HS-27A (cell line): ENCODE data around the gene FXYD5.
"Not testable (repeated sequence)": the region's sequence is repeated elsewhere in the genome, so short reads cannot be mapped to it uniquely, and the experiment has no call there.

Experiments used
- DNase-seq: peaks from one replicate; pipeline ENCODE4 v3.0.0-alpha.2; 2012; ENCODE audit warnings: low read depth, missing footprints

FXYD5 gene

DNA sequence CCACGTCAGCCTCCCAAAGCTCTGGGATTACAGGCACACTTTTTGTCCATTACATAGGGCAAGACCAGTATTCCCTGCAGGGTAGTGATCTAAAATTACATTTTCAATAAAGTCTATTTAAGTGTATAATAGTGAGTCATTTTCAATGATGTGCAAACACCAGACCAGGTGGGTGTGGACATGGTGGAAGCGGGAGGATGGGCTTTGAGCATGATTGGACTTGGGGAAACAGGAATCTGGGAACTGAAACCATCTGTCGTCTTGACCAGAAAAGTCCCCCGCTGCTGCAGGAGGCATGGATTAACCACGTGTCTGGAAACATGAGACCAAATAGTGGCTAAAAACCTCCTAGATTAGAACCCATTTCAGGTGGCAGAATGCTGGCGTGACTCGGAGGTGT lies 34.0 kb upstream of the FXYD5 start:
- DNase-seq, result no peak

DNA sequence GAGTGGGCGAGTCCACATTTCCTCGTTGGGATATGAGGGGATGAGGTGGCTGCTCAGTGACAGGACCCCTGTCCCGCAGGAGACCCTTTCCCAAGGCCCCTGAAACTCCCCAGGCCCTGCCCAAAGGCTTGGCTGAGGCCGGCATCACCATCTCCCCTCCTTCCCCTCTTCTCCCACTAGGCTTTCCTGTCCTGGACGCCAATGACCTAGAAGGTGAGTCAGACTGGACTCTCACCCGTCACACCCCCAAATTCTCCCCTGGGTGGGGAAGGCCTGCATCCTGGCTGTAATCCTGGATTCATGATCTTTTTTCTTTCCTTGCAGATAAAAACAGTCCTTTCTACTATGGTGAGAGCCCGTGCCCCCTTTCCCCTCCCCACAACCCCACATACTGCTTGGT lies 33.6 kb upstream of the FXYD5 start:
- DNase-seq, result no peak

DNA sequence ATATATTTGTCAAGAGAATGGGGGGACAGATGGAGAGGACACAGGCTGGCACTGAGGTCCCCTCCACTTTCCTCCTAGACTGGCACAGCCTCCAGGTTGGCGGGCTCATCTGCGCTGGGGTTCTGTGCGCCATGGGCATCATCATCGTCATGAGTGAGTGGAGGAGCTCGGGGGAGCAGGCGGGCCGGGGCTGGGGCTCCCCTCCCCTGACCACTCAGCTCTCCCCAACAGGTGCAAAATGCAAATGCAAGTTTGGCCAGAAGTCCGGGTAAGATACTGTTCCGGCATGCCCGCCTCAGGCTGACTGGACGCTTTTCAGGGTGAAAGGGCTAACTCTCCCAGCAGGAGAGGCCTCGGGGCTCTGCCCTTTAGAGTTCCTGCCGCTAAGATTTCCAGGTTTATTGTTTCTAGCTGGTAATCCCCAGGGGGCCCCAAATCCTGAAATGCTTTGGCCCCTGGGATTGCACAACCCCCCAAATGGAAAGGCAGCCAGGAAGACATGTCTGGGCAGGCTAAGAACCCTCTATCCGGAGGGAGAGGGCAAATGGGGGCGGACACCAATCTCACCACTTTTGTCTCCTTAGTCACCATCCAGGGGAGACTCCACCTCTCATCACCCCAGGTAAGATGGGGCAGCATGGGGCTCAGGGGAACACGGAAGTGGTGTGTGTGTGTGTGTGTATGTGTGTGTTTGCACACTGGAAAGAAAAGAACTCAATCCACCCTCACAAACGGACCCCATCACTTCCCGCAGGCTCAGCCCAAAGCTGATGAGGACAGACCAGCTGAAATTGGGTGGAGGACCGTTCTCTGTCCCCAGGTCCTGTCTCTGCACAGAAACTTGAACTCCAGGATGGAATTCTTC lies 31.6 kb upstream of the FXYD5 start:
- no peak for DNase-seq

DNA sequence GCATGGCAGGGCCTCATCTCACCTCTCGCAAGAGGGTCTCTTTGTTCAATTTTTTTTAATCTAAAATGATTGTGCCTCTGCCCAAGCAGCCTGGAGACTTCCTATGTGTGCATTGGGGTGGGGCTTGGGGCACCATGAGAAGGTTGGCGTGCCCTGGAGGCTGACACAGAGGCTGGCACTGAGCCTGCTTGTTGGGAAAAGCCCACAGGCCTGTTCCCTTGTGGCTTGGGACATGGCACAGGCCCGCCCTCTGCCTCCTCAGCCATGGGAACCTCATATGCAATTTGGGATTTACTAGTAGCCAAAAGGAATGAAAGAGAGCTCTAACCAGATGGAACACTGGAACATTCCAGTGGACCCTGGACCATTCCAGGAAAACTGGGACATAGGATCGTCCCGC lies 31.0 kb upstream of the FXYD5 start:
- peak; percentile 57 for DNase-seq

DNA sequence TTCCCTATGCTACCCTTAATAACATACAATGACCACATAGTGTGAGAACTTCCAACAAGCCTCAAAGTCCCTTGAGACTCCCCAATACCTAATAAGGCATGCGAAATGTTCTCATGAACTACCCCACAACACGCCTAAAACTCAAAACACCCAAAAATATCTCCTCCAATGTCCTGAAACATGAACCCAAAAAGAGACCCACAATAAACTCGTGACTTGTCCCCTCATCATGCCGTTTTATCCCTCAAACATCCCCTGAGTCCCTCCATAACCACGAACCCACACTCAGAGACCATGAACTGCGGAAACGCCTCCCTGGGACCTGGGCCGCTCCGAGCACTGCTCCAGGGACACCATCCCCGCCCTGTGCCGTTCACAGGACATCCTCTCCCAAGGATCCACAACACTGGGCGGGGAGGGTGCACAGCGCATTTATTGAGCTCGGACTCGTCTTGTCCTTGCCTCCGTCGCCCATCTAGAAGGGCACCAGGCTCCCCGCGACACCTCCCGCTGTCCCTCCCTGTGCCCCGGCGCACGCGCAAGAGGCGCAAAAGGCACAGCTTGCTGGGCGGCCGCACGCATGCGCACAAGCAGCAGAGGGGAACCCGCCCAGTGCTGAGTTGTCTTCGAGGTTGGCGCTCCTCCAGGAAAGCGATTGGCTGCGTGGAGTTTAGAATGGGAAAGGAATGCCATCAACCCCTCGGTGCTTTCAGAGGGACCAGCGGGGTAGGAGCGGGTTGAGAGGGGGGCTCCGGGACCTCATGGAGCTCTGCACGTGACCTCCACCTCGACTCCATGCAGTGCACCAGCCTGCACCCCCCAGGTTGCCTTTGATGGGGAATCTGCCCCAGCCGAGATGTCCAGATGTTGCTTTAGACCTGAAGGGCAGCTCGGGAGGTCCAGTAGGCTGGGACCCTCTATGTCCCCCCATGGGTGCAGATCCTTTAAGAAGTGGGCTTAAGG lies 30.2 kb upstream of the FXYD5 start:
- DNase-seq, result peak; percentile 97

DNA sequence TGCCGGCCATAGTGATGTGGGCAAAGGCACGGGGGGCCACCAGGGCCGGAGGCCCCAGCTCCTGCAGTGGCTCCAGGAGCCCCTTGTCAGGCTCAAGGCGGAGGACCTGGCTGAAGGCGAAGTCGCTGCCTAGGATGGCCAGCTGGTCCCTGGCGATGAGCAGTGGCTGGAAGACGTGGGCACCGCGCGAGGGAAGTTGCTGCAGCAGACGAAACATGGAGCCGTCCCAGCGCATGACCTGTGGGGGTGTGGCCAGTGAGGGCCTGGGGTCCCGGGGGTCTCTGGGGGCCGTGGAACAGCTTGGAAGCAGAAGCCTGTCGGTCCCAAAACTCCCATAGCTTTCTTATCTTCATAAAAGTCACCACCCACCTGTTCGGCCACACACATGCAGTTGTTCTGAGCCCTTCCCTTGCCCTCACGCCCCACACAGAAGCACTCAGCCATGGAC lies 29.2 kb upstream of the FXYD5 start:
- no peak for DNase-seq

DNA sequence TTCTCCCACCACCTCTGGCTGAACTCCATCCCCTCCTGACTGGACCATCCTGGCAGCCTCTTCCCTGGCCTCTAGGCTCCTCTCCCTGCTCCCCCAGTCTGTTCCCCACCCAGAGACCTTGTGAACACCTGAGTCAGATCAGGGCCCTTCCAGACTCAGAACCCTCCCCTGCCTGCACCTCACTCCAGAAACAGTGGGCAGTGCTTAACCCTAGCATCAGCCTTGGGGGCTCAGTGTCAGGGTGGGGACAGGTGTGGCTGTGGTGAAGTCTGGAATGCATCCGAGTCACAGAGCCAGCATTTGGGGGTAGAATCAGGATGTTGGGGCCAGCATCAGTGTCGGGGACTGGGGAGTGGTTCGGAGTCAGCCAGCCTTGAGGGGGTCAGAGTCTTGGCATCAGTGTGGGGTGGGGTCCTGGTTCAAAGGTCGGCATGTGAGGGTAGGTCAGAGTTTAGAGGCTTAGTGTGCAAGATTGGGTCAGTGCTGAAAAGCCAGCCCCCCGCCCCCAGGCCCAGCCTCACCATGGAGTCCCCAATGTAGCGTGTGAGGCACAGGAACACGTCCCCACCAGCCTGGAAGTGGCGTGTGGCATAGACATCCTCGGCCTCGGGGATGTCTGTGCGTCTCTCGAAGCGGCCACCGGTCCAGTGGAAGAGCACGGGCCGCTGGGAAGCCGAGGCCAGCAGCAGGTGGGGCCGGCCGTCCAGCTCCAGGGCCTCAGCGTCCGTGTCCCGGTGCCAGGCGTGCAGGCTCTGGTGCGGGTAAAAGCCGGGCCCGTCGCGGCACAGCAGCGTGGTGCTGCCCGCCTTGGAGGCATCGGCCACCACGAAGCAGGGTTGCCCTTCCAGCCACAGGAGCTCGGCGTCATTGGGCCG lies 28.5 kb upstream of the FXYD5 start:
- no peak for DNase-seq

DNA sequence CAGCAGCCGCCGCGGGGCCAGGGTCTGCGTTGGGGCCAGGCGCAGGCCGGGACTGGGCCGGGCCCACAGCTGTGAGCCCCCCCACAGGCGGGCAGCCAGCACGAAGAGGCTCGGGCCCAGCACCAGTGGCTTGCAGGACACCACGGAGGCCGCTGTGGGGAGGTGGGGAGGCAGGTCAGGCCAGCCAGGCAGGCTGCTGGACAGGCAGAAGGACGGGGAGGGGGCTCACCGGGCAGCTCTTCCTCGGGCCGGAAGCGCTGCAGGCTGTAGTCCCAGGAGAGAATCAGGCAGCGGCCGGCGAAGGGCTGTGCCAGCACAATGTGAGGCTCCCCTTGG lies 27.9 kb upstream of the FXYD5 start:
- DNase-seq, result no peak

DNA sequence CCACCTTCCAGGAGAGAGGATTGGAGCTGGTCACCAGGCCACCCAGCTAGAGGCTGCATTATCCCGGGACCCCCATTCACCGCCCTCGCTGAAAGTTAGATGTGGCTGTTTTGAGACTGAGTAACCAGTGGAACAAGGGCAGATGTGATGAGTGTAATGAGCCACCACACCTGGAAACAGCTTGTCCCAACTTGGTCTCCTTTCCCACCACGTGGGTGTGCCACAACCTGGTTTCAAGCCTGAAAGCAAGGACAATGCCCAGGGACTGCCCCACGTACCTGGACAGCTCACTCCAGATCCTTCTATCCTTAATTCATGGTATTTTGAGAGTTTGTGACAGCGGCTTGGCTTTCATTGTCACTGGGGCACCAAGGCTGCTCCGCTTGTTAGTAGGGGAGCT lies 26.7 kb upstream of the FXYD5 start:
- DNase-seq, result no peak

DNA sequence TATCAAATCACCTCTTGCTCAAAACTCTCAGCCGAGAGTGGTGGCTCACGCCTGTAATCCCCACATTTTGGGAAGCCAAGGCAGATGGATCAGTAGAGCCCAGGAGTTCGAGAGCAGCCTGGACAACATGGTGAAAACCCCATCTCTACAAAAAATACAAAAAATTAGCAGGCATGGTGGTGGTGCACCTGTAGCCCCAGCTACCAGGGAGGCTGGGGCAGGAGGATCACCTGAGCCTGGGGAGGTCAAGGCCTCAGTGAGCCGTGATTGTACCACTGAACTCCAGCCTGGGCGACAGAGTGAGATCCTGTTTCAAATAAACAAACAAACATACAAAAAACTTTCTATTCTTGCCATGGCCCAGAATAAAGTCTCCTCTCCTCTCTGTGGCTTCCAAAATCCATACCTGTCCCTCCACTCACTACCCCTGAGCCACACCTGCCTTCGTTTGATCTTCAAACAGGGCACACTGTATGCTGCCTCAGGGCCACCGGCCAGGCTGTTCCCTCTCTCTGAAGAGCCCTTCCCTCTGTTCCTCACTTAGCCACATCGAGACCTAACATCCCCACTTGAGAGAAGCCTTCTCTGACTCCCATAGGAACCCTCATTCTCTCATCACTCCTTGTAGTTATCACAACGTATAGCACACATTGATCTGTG lies 26.0 kb upstream of the FXYD5 start:
- DNase-seq, result no peak

DNA sequence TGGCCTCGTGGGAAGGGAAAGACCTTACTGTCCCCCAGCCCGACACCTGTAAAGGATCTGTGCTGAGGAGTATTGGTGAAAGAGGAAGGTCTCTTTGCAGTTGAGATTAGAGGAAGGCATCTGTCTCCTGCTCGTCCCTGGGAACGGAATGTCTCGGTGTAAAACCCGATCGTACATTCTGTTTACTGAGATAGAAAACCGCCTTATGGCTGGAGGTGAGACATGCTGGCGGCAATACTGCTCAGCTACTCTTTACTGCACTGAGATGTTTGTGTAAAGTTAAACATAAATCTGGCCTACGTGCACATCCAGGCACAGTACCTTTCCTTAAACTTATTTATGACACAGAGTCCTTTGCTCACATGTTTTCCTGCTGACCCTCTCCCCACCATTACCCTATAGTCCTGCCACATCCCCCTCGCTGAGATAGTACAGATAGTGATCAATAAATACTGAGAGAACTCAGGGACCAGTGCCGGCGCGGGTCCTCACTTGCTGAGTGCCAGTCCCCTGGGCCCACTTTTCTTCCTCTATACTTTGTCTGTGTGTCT lies 24.7 kb upstream of the FXYD5 start:
- DNase-seq, result not testable (repeated sequence)

DNA sequence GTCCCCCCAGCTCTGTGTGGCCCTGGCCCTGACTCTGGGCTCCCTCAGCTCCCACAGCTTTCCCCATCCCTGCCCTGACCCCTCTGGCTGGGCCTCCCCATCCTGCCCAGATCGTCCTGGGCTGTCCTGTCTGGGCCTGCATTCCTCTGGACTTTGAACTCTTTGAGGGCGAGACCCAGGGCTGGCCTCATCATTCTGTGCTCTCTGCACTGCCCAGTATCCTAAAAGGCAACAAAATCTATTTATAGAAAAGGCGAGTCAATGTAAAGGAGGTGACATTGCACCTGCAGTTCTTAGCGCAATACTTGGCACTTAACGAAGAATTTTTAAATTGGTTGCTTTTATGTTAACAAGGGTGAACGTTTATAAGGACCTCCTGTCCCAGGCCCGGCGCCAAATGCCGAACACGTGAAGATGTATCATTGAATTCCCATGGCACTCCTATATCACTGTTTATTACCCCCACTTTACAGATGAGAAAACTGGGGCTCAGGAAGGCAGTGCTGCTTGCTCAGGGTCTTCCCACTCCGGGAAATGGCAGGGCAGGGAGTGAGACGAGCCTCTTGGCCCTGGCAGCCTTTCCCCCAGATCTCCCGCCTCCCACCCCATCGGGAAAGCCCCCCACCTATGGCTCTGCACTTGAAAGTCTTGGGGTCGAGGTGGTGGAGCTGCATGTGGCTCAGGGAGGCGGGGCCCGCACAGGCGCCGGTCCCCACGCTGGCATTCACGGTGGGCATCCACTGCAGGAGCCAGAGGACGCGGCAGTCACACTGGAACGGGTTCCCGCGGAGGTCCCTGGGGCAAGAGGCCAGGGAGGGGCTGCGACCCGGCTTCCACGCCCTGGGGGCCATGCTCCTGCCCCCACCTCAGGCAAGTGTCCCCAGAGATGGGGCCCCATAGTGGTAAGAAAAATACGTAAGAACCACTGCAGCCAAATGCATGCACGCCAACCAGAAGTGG lies 23.5 kb upstream of the FXYD5 start:
- no peak for DNase-seq

DNA sequence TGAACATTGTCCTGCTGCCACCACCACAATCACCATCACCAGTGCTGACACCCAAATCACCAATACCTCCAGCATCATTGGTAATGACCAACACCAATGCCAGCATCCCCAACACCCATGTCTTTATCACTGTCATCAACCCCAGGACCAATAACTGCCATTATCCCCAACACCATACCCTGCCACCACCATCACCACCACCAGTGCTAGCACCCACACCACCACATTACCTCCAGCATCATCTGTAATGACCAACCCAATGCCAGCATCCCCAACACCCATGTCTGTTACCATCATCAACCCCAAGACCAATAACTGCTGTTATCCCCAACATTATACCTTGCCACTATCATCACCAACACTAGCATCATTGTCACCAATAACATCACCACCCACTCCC lies 22.3 kb upstream of the FXYD5 start:
- no peak for DNase-seq

DNA sequence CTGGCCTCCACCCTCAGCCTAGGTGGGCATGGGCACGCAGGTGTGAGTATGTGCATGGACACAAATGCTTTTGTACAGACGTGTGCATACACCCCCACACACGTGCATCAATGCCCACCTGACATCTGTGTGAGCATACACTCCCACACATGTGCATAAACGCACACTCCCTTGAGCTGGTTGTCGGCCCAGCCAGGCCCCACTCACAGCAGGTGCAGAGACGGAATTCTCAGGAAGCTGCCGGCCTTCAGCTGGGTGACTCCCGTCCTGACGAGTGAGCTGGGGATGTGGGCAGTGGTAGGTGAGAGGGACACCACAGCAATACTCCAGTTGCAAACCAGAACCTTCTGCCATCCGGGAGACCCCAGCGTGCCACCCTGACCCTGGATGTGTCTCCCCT lies 20.7 kb upstream of the FXYD5 start:
- no peak for DNase-seq

DNA sequence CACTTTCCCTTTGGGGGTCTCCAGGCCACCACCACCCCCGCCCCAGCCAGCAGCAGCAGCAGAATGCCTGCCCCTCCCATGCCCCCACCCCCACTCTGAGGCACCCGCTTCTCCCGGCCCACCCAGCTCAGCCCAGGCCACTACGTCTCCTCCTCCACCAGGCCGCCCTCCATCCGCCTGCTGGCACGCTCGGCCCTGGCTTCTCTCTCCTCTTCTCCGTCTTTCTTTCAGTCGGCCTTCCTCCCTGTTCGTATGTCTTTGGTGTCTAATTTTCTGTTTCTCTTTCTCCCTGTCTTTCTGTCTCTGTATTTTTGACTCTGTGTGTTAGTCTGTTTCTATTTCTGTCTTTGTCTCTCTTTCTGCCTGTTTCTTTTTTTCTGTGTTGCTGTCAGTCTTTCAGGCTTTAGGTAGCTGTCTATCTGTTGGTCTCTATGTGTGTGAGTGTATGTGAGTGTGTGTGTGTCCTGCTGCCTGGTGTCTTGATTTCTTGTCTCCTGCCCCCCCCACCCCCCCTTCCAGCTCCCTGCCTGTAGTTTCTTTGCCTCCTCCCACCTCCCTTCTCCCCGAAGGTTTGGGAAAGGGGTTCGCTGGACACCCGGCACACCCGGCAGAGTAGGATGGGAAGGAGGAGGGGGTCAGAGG lies 19.8 kb upstream of the FXYD5 start, which contains the start of gene LGI4:
TSS of gene LGI4 (minus strand) at position 459 of the 642 bp plus-strand sequence. CDS start at position 80, 379 bp downstream.
- DNase-seq, result no peak

DNA sequence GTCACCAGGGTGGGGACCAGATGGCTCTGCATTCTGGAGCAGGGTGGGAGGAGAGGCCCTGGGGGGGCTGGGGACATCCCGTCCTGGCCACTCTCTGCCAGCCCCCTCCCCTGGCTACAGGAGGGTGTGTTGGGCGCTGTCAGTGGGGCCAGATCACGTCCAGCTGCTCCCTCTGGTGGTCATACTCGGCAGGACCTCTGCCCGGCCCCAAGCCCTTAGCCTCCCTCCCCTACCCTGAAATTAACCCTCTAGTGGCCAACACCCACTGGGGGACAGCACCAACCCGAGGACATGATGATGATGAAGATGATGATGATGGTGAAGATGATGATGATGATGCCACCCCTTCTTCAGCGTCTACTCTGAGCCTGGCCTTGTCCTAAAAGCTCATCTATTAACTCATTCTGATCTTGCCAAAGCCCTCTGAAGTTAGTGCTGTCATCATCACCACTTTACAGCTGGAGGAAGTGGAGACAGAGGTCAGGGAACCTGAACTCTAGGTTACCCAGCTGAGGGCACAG lies 19.1 kb upstream of the FXYD5 start:
- DNase-seq, result no peak

DNA sequence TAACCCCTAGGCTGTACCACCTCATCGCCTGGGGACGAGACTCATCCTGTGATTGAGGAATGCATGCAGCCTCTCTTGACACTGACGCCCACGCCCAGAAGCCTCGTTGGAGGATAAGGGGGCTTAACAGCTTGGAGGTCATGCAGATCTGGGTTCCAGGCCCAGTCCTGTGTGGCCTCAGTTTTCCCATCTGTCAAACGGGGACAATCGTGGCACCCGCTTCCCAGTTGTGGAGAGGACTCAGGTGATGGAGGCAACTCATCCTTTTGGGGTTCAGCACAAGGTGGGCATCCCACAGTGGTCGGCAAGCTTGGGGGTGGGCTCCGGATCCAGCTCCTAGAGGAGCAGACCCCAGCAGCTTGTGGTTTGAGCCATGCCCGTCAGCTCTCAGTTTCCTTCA lies 18.3 kb upstream of the FXYD5 start:
- no peak for DNase-seq

DNA sequence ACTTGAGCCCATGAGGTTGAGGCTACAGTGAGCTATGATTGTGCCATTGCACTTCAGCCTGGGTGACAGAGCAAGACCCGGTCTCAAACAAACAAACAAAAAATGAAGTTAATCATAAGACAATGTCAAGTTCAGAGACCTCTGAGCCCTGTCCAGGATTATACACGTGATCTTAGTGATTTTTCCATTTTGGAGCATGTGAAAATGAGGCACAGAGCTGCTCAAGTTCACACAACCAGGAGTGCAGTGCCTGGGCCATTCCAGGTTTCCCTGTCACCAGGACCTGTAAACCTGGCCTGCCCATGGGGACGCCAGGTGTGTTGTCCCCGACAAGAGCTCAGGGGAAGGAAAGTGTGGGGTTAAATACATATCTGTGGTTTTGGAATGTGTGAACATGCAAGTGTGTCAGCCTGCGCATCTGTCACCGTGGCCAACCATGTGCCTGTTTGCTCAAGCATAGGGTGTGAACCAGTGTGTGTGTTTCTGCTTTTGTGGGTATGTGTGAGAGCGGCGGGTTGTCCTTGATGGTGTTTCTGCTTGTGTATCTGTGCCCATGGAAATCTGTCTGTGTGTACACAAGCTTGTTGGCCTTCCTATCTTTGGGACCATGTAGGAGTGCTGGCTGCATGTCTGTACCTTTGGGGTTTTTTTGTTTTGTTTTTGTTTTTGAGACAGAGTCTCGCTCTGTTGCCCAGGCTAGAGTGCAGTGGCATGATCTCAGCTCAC lies 17.4 kb upstream of the FXYD5 start:
- DNase-seq, result no peak
